Keratinocyte (primary cell): ENCODE measurements around the gene SPG7. TPM values are rescaled to one million over a fixed set of nuclear protein-coding genes. Genes with fewer than 3 reads are reported as not detected.
A peak's percentile ranks its signal among the peaks of the same experiment; 100 is the strongest.

ENCODE experiments used
- DNase-seq: peaks from one replicate; pipeline ENCODE4 v3.0.0-alpha.2; 2011; ENCODE audit warnings: low read depth, missing footprints, low spot score
- FAIRE-seq: peaks from 2 replicates; lab custom pipeline; 2011; peaks lifted over from hg19 to GRCh38; lab: Jason Lieb, UNC
- H2AFZ ChIP-seq: 2 replicates; pipeline ENCODE4 v1.6.0; 2012; ENCODE audit warnings: low read length, control low read depth, inconsistent platforms; ENCODE audit not compliant: control insufficient read depth
- H3K27ac ChIP-seq: 2 replicates; pipeline ENCODE4 v1.5.1; 2011; ENCODE audit warnings: low read length; ENCODE audit not compliant: control insufficient read depth, insufficient read depth
- H3K27me3 ChIP-seq: 3 replicates; pipeline ENCODE4 v1.6.0; 2011; ENCODE audit warnings: low read length; ENCODE audit not compliant: control insufficient read depth, insufficient read depth; ENCODE audit errors: extremely low read depth
- H3K36me3 ChIP-seq, 2 experiments: 2 replicates in 1 of 2; 3 replicates in 1 of 2; pipeline ENCODE4 v1.5.1; 2011; ENCODE audit warnings: low read length in 2 of 2, mild to moderate bottlenecking in 1 of 2; ENCODE audit not compliant: control insufficient read depth in 2 of 2, insufficient read depth in 2 of 2; ENCODE audit errors: extremely low read depth in 1 of 2
- H3K4me1 ChIP-seq: 3 replicates; pipeline ENCODE4 v1.5.1; 2011; ENCODE audit warnings: low read length; ENCODE audit not compliant: control insufficient read depth, insufficient read depth; ENCODE audit errors: extremely low read depth
- H3K4me2 ChIP-seq: 3 replicates; pipeline ENCODE4 v1.6.0; 2011; ENCODE audit warnings: low read depth, low read length; ENCODE audit not compliant: control insufficient read depth, insufficient read depth; ENCODE audit errors: extremely low read depth
- H3K4me3 ChIP-seq, 3 experiments: fragments of 200-600 bp in 1 of 3; sonication (generic) in 1 of 3; 2 replicates in 2 of 3; 3 replicates in 1 of 3; pipeline ENCODE4 v1.5.1; 2011 to 2016; ENCODE audit warnings: low read length in 3 of 3, mild to moderate bottlenecking in 3 of 3, control low read depth in 2 of 3, inconsistent platforms in 1 of 3, low read depth in 1 of 3, mixed read lengths in 1 of 3, mixed run types in 1 of 3, moderate library complexity in 1 of 3; ENCODE audit not compliant: control insufficient read depth in 2 of 3, insufficient read depth in 2 of 3; ENCODE audit errors: extremely low read depth in 1 of 3
- H3K79me2 ChIP-seq: 2 replicates; pipeline ENCODE4 v1.6.0; 2012; ENCODE audit warnings: low read length; ENCODE audit not compliant: control insufficient read depth, insufficient read depth
- H3K9ac ChIP-seq: 3 replicates; pipeline ENCODE4 v1.6.0; 2011; ENCODE audit warnings: low read length; ENCODE audit not compliant: control insufficient read depth, insufficient read depth; ENCODE audit errors: extremely low read depth
- H3K9me1 ChIP-seq: 3 replicates; pipeline ENCODE4 v1.6.0; 2011; ENCODE audit warnings: low read length; ENCODE audit not compliant: control insufficient read depth, insufficient read depth; ENCODE audit errors: extremely low read depth
- H3K9me3 ChIP-seq: 2 replicates; pipeline ENCODE4 v1.5.1; 2012; ENCODE audit warnings: low read depth, low read length; ENCODE audit not compliant: control insufficient read depth
- H4K20me1 ChIP-seq: 3 replicates; pipeline ENCODE4 v1.6.0; 2011; ENCODE audit warnings: low read length; ENCODE audit not compliant: control insufficient read depth, insufficient read depth; ENCODE audit errors: extremely low read depth
- CTCF ChIP-seq, 3 experiments: IDR thresholded peaks in 1 of 3; conservative IDR thresholded peaks in 1 of 3; optimal IDR thresholded peaks in 1 of 3; 2 replicates in 2 of 3; 3 replicates in 1 of 3; pipeline versions ENCODE3 to v1.5.1; 2011; ENCODE audit warnings: low read length in 3 of 3, mild to moderate bottlenecking in 3 of 3, moderate library complexity in 2 of 3, control low read depth in 1 of 3, inconsistent platforms in 1 of 3; ENCODE audit not compliant: insufficient read depth in 2 of 3; ENCODE audit errors: extremely low read depth in 1 of 3
- EZH2 ChIP-seq: IDR thresholded peaks from one replicate; pipeline ENCODE4 v1.6.1; 2012; ENCODE audit warnings: inconsistent platforms, mild to moderate bottlenecking, low read length, moderate library complexity
- dilution Hi-C: fragments of 300-500 bp; cut with MboI; formaldehyde crosslinking; loops from one replicate; pipeline ENCODE4 v1.7.0; 2020; ENCODE audit warnings: low sequenced_read_pairs; ENCODE audit not compliant: extremely low pct_ligation_motif_present
- polyA plus RNA-seq, 5 experiments: library from polyadenylated mRNA; depleted of rRNA in 3 of 5; stranded (reverse) in 3 of 5; stranded (forward) in 1 of 5; unstranded in 1 of 5; fragments of >200 nt; gene quantifications; 1 replicate in 1 of 5; 2 replicates in 3 of 5; 3 replicates in 1 of 5; pipeline versions ENCODE4 v1.2.1 to v1.2.3, GENCODE V29; 2011 to 2012; ENCODE audit warnings: missing spikeins in 2 of 5, low read depth in 1 of 5, low replicate concordance in 1 of 5

SPG7 gene
- polyA plus RNA-seq, 1 donor (not counting 4 experiments of a cell fraction or from before 2014, with no cell fraction given): 45.2 TPM

DNA sequence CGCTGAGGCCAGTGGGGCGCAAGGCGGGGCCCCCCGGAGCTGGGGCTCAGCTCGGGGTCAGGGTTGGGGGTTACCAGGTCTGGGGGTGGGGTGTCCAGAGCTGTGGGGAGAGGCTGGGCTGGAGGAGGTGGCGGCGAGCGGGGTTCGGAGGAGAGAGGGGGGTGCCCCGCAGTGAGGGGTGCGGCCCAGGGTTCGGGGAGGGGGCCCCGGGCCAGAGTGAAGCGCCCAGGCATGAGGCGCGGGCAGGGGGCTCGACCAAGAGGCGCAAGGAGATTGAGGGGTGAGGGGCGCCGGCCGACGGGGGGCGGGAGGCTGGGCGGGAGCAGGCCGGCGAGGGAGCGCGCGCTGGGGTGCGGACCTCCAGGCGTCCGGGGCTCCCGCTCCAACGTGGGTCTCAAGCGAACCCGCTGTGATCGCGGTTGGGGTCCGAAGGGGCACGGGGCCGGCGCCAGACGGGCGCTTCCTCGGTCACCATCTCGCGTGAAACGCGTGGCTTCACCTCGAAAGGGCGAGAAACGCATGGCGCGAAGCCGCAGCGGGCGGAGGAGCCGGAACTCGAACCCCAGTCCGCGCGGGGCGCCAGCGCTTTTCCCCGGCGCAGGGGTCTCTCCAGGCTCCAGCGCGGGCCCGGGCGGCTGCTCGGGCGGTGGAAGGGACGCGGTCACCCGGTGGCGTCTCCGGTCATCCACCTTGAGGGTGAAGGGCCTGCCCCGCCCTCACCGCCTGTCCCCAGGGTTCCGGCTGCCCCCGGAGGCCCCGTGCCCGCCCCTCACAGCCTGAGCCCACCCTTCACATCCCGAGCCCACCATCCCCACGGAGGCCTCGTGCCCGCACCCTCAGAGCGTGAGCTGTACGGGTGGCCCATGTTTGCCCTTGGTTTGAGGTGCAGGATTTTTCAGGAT lies 68.2 kb downstream of the SPG7 start:
- Histone ChIP-seq H3K9me1 (no peaks in the 10 kb centered on the region), H3K27me3 (peaks cover 15% of the 10 kb centered on the region), H3K27ac (no peak overlapping the region), H3K4me1 (peaks cover 10% of the 10 kb centered on the region), H3K79me2 (no peaks in the 10 kb centered on the region), H3K9me3 (no peaks in the 10 kb centered on the region), H3K9ac (no peak overlapping the region), H2AFZ (no peak overlapping the region), H3K36me3 (peaks cover 0 to 2% of the 10 kb centered on the region in 2 experiments), H3K4me3 (peak overlapping the region in 2 of 3 experiments; percentile 29 to 44), H3K4me2 (peak overlapping the region; percentile 48), H4K20me1 (no peaks in the 10 kb centered on the region)
- dilution Hi-C loops: no loop called here
- FAIRE-seq (no peak), DNase-seq (no peak)
- TF ChIP-seq EZH2: no peak
- no peak for TF ChIP-seq CTCF (optimal IDR thresholded peaks at IDR 0.05 in 1 of 3, IDR thresholded peaks at IDR 0.05 in 1 of 3, conservative IDR thresholded peaks at IDR 0.05 in 1 of 3; ENCODE audit: extremely low read depth in 1 of 3, insufficient read depth in 2 of 3, low read length in 3 of 3)

- Histone ChIP-seq H3K27ac (no peak overlapping the region), H3K4me3 (no peak overlapping the region), H3K4me1 (peaks cover 13% of the 10 kb centered on the region), H3K9me3 (no peaks in the 10 kb centered on the region), H3K9ac (no peak overlapping the region), H3K36me3 (peaks cover 0 to 2% of the 10 kb centered on the region in 2 experiments), H3K4me2 (no peak overlapping the region), H2AFZ (no peak overlapping the region), H3K27me3 (peaks cover 7% of the 10 kb centered on the region), H3K79me2 (no peaks in the 10 kb centered on the region), H3K9me1 (peaks cover 2% of the 10 kb centered on the region), H4K20me1 (no peaks in the 10 kb centered on the region)
- TF ChIP-seq EZH2: no peak
- TF ChIP-seq CTCF (optimal IDR thresholded peaks at IDR 0.05 in 1 of 3, IDR thresholded peaks at IDR 0.05 in 1 of 3, conservative IDR thresholded peaks at IDR 0.05 in 1 of 3; ENCODE audit: extremely low read depth in 1 of 3, insufficient read depth in 2 of 3, low read length in 3 of 3): no peak
- dilution Hi-C loops: no loop called here
- no peak for DNase-seq
- no peak for FAIRE-seq
These were observed 69.0 kb downstream of the SPG7 start for GRCh38 chr16:89577055-89577759.
